Neuronal stem cell (in vitro differentiated cells): ENCODE data around the gene ADAMTSL5.

ENCODE experiments used
- DNase-seq: peaks from one replicate; pipeline ENCODE4 v3.0.0-alpha.2; 2013; ENCODE audit warnings: low spot score
- H2AFZ ChIP-seq: one replicate; pipeline ENCODE4 v1.6.1; 2013; ENCODE audit warnings: mild to moderate bottlenecking, low read length, inconsistent platforms
- H2AK5ac ChIP-seq: 2 replicates; pipeline ENCODE4 v1.6.1; 2013; ENCODE audit warnings: low read depth, mild to moderate bottlenecking, inconsistent platforms, low read length, moderate library complexity, mixed read lengths
- H2BK120ac ChIP-seq: 2 replicates; pipeline ENCODE4 v1.6.1; 2013; ENCODE audit warnings: low read depth, mild to moderate bottlenecking, inconsistent platforms, low read length, moderate library complexity, mixed read lengths
- H2BK12ac ChIP-seq: one replicate; pipeline ENCODE4 v1.6.1; 2013; ENCODE audit warnings: low read length, inconsistent platforms
- H2BK15ac ChIP-seq: 2 replicates; pipeline ENCODE4 v1.6.1; 2013; ENCODE audit warnings: mild to moderate bottlenecking, low read length, inconsistent platforms, mixed read lengths
- H2BK5ac ChIP-seq: one replicate; pipeline ENCODE4 v1.6.1; 2013; ENCODE audit warnings: inconsistent platforms, mild to moderate bottlenecking, low read length, moderate library complexity
- H3K14ac ChIP-seq: one replicate; pipeline ENCODE4 v1.6.1; 2013; ENCODE audit warnings: low read length, inconsistent platforms
- H3K18ac ChIP-seq: 2 replicates; pipeline ENCODE4 v1.6.1; 2013; ENCODE audit warnings: low read length, inconsistent platforms
- H3K23ac ChIP-seq: 2 replicates; pipeline ENCODE4 v1.6.1; 2013; ENCODE audit warnings: low read depth, mild to moderate bottlenecking, mixed read lengths, low read length, inconsistent platforms; ENCODE audit not compliant: poor library complexity
- H3K27ac ChIP-seq: replicated peaks from 3 replicates; pipeline ENCODE4 v1.5.1; 2013; ENCODE audit warnings: low read length, inconsistent platforms
- H3K27me3 ChIP-seq, 3 experiments: 2 replicates each; pipeline ENCODE4 v1.6.1; 2013; ENCODE audit warnings: low read length in 3 of 3, mild to moderate bottlenecking in 2 of 3, inconsistent platforms in 1 of 3, low read depth in 1 of 3, mixed read lengths in 1 of 3, moderate library complexity in 1 of 3; ENCODE audit not compliant: control insufficient read depth in 3 of 3, insufficient read depth in 3 of 3
- H3K36me3 ChIP-seq, 2 donors: replicated peaks in 1 of 2; 2 replicates each; pipeline ENCODE4 v1.6.1; 2013; ENCODE audit warnings: low read length in 2 of 2; ENCODE audit not compliant: control insufficient read depth in 2 of 2, insufficient read depth in 2 of 2
- H3K4ac ChIP-seq: 2 replicates; pipeline ENCODE4 v1.6.1; 2013; ENCODE audit warnings: inconsistent platforms, mild to moderate bottlenecking, low read length, moderate library complexity
- H3K4me1 ChIP-seq, 2 donors: 1 replicate in 1 of 2; 2 replicates in 1 of 2; pipeline ENCODE4 v1.6.1; 2013; ENCODE audit warnings: low read length in 2 of 2, low read depth in 1 of 2; ENCODE audit not compliant: control insufficient read depth in 2 of 2, insufficient read depth in 1 of 2
- H3K4me2 ChIP-seq: one replicate; pipeline ENCODE4 v1.6.1; 2013; ENCODE audit warnings: mild to moderate bottlenecking, low read length, inconsistent platforms; ENCODE audit not compliant: insufficient read depth, poor library complexity, severe bottlenecking
- H3K4me3 ChIP-seq, 2 donors: 2 replicates each; pipeline ENCODE4 v1.5.1; 2013; ENCODE audit warnings: low read length in 2 of 2, mild to moderate bottlenecking in 2 of 2, inconsistent platforms in 1 of 2, moderate library complexity in 1 of 2
- H3K79me1 ChIP-seq: one replicate; pipeline ENCODE4 v1.6.1; 2013; ENCODE audit warnings: low read depth, mild to moderate bottlenecking, inconsistent platforms, low read length, moderate library complexity
- H3K9ac ChIP-seq: one replicate; pipeline ENCODE4 v1.6.1; 2013; ENCODE audit warnings: mild to moderate bottlenecking, low read depth, low read length, inconsistent platforms; ENCODE audit not compliant: poor library complexity
- H3K9me3 ChIP-seq, 2 donors: replicated peaks in 1 of 2; 2 replicates each; pipeline versions ENCODE3 to v1.6.1; 2013; ENCODE audit warnings: low read length in 2 of 2, mild to moderate bottlenecking in 2 of 2, inconsistent platforms in 1 of 2, low read depth in 1 of 2, mixed read lengths in 1 of 2, moderate library complexity in 1 of 2; ENCODE audit not compliant: control insufficient read depth in 2 of 2, insufficient read depth in 1 of 2
- H4K8ac ChIP-seq: one replicate; pipeline ENCODE4 v1.6.1; 2013; ENCODE audit warnings: low read depth, mild to moderate bottlenecking, inconsistent platforms, low read length, moderate library complexity
- H4K91ac ChIP-seq: one replicate; pipeline ENCODE4 v1.6.1; 2013; ENCODE audit warnings: low read length, low read depth, mild to moderate bottlenecking, inconsistent platforms; ENCODE audit not compliant: poor library complexity
- WGBS, 2 donors: extraction: QIAGEN DNeasy Blood & Tissue Kit; methylation state at CpG; one replicate each; pipeline ENCODE4 v1.1.7; 2013; ENCODE audit warnings: missing lambda C conversion rate in 2 of 2, mixed read lengths in 1 of 2; ENCODE audit not compliant: insufficient read length in 2 of 2, insufficient replicate concordance in 1 of 2; ENCODE audit errors: extremely low coverage in 2 of 2; 5-methylcytosine and 5-hydroxymethylcytosine counted together

ADAMTSL5 gene

DNA sequence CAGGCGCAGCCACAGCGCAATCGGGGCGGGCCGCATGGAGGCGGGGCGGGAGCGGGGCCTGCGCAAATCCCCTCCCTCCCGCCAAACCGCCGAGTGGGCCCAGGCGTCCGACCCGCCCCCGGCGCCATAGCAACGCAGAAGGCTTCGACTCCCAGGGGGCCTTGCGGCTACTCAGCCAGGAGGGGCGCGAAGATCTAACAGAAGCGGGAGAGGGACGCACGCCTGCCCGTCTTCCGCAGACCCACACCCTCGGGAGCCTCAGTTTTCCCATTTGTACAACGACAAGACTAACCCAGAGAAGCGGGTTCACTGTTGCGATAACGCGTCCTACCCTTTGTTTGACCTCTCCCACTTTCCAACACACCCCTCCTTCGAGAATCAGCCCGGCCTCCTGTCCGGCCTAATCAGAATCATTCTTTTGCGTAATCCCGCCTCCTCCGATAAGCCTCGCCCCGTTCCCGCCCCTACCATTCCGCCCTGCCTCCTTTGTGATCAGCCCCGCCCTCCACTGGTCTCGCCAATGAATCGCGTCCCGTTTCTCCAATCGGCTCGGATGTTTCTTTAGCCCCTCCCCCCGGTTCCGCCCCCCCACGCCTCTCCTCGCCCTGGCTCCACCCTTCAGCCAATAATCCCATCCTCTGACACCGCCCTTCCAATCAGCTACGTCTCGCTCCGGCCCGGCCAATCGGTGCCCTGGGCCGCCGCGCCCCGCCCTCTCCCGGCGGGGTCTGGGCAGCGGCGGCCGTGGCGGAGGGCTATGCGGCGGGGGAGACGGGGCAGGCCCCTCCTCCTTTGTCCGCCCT is 22.3 kb downstream of the ADAMTSL5 start, which contains the start of gene PCSK4:
PCSK4 (minus strand) TSS at position 40 of the 803 bp plus-strand sequence; CDS start at position 36, 4 bp downstream.
- H2BK5ac ChIP-seq: peak within 1 kb of the TSS; percentile 82
- H2BK12ac ChIP-seq: peak within 1 kb of the TSS; percentile 98
- H3K27me3 ChIP-seq: peaks cover 3 to 18% (median 14%) of the 10 kb centered on the region in 3 experiments
- H3K27ac ChIP-seq: peak within 1 kb of the TSS; percentile 76
- peak within 1 kb of the TSS; percentile 66 for H3K4ac ChIP-seq
- peak within 1 kb of the TSS; percentile 100 for H3K4me2 ChIP-seq
- peaks cover 2% of the 10 kb centered on the region for H3K79me1 ChIP-seq
- no peak within 1 kb of the TSS for H2BK120ac ChIP-seq
- no peaks in the 10 kb centered on the region for H3K9me3 ChIP-seq
- H3K4me3 ChIP-seq: peak within 1 kb of the TSS; percentile 73 to 83
- H3K23ac ChIP-seq: peak within 1 kb of the TSS; percentile 100
- peak; percentile 100 for DNase-seq
- H2AFZ ChIP-seq: peak within 1 kb of the TSS; percentile 96
- H3K9ac ChIP-seq: peak within 1 kb of the TSS; percentile 91
- peak within 1 kb of the TSS; percentile 98 for H3K14ac ChIP-seq
- H2AK5ac ChIP-seq: peak within 1 kb of the TSS; percentile 94
- H4K91ac ChIP-seq: peak within 1 kb of the TSS; percentile 56
- peak within 1 kb of the TSS; percentile 99 for H3K18ac ChIP-seq
- peak within 1 kb of the TSS; percentile 100 for H2BK15ac ChIP-seq
- H4K8ac ChIP-seq: no peak within 1 kb of the TSS
- H3K4me1 ChIP-seq: peaks cover 15 to 23% of the 10 kb centered on the region in 2 donors
- no peaks in the 10 kb centered on the region for H3K36me3 ChIP-seq
- WGBS, 2 donors: no CpG with 5 or more reads among the region's 74 CpGs

DNA sequence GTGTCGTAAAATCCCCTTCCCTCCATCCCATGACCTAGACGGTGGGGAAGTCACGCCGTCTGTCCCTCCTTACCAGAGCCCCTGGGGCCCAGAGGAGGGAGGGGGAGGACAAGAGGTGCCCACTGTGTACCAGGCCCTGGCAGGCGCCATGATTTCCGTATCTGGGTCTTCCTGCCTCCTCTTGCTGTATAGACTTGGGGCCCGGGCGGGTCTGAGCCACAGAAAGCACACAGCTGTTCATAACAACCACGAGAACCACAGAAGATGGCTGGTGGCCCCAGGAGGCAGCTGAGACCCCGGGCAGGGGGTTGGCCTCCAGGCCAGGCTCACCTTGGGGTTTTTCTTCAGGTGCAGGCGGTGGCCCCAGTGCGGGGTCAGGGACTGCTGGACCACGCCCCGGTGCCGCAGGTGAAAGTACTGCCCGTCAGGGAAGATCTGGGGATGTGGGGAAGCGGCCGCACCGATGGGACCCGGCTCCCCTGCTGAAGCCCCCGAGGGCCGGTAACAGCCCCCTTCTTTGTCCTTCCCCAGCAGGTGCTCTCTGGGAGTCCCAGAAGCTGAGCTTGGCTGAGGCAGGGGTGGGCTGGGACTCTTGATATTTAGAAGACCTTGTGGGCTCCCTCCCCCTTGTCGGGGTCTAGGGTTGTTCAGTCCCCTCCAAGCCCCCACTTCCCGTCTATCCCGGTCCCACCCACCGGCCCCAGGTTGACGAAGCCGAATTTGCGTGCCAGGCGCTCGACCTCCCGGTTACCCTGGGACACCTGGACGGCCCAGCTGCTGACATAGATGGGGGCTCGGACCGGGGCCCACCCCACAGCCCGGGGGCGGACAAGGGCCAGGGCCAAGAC is 23.1 kb downstream of the ADAMTSL5 start:
- H3K27me3 ChIP-seq: peaks cover 3 to 18% (median 14%) of the 10 kb centered on the region in 3 experiments
- WGBS, 2 donors: no CpG with 5 or more reads among the region's 37 CpGs
- no peak overlapping the region for H3K27ac ChIP-seq

DNA sequence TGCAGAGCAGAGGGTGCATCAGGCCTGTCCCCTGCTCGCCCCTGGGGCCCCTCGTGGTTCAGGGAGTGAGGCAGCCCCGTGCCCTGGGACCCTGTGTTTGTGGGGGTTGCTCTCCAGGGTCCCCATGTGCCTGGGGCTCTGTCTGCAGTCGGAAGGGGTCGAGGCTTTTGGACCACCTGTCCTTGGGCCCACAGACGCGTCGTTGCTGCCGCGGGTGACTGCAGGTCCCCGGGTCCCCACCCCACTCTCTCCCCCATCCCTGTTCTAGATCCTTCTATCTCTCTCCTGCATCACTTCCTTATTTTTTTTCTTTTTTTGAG is 24.6 kb downstream of the ADAMTSL5 start:
- Histone ChIP-seq H3K4me1 (peaks cover 15 to 20% of the 10 kb centered on the region in 2 donors), H3K27ac (no peak overlapping the region), H3K27me3 (peaks cover 3 to 18% (median 14%) of the 10 kb centered on the region in 3 experiments), H3K4me3 (no peak overlapping the region), H2BK5ac (peak overlapping the region; percentile 39), H4K8ac (peak overlapping the region; percentile 65), H2BK12ac (peak overlapping the region; percentile 22), H4K91ac (peak overlapping the region; percentile 85), H3K9me3 (no peaks in the 10 kb centered on the region), H2BK120ac (no peak overlapping the region), H3K79me1 (peaks cover 2% of the 10 kb centered on the region), H2AK5ac (peak overlapping the region; percentile 95), H2BK15ac (peak overlapping the region; percentile 58), H3K4ac (no peak overlapping the region), H3K23ac (peak overlapping the region; percentile 73), H3K18ac (peak overlapping the region; percentile 80), H3K4me2 (no peak overlapping the region), H3K9ac (no peak overlapping the region), H2AFZ (no peak overlapping the region), H3K36me3 (no peaks in the 10 kb centered on the region), H3K14ac (peak overlapping the region; percentile 71)
- DNase-seq: no peak
- no CpG with 5 or more reads among the region's 11 CpGs for WGBS, 2 donors

More for the DNA sequence above, 23.1 kb downstream of the ADAMTSL5 start:
- H2BK120ac ChIP-seq: no peak overlapping the region
- no peaks in the 10 kb centered on the region for H3K9me3 ChIP-seq
- DNase-seq: no peak
- H3K4me3 ChIP-seq: peak overlapping the region; percentile 71 to 83
- no peaks in the 10 kb centered on the region for H3K36me3 ChIP-seq
- peak overlapping the region; percentile 85 for H2AK5ac ChIP-seq
- H3K4me1 ChIP-seq: peaks cover 15 to 23% of the 10 kb centered on the region in 2 donors
- H2BK15ac ChIP-seq: peak overlapping the region; percentile 13
- H4K8ac ChIP-seq: no peak overlapping the region
- no peak overlapping the region for H3K23ac ChIP-seq
- H4K91ac ChIP-seq: peak overlapping the region; percentile 56
- peak overlapping the region; percentile 31 for H3K14ac ChIP-seq
- peak overlapping the region; percentile 90 for H3K18ac ChIP-seq
- peak overlapping the region; percentile 96 for H2AFZ ChIP-seq
- peak overlapping the region; percentile 66 for H3K4ac ChIP-seq
- H2BK5ac ChIP-seq: peak overlapping the region; percentile 75
- peak overlapping the region; percentile 83 for H3K9ac ChIP-seq
- peak overlapping the region; percentile 98 for H2BK12ac ChIP-seq
- H3K4me2 ChIP-seq: peak overlapping the region; percentile 89
- peaks cover 2% of the 10 kb centered on the region for H3K79me1 ChIP-seq
